ENCODE data around the gene SLIT3. TPM values are rescaled to one million over a fixed set of nuclear protein-coding genes. Genes with fewer than 3 reads are reported as not detected.

The SLIT3 gene
- total RNA-seq, 3 donors from 2014 or later (not counting 1 experiment from before 2014, with no cell fraction given), result 0.34 to 0.80 TPM; not detected in 1

DNA sequence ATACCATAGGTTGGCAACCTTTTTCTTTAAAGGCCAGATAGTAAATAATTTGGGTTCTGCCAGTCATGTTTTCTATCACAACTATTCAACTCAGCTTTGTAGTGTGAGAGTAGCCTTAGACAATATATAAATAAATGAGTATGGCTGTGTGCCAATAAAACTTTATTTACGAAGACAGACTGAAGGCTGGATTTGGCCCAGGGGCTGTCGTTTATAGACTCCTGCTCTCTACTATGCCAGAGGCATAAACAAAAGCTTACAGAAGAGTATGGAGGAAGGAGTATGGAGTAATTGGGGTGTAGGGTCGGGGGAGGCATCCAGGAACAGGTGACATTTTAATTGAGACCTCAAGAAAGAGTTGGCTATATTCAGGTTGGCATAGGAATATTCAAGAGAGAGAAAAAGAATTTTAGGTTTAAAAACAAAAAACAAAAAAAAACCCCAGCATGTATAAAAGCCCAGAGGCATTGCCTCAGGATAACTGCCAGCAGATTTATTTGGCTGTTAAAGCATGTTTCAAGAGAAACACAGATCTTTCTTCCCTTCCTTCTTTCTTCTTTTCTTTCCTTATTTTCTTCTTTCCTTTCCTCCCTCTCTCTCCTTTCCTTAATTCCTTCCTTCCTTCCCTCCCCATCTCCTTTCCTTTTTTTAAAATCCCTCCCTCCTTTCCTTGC is 39.9 kb downstream of the SLIT3 start:
- TF ChIP-seq, protein P1, sequence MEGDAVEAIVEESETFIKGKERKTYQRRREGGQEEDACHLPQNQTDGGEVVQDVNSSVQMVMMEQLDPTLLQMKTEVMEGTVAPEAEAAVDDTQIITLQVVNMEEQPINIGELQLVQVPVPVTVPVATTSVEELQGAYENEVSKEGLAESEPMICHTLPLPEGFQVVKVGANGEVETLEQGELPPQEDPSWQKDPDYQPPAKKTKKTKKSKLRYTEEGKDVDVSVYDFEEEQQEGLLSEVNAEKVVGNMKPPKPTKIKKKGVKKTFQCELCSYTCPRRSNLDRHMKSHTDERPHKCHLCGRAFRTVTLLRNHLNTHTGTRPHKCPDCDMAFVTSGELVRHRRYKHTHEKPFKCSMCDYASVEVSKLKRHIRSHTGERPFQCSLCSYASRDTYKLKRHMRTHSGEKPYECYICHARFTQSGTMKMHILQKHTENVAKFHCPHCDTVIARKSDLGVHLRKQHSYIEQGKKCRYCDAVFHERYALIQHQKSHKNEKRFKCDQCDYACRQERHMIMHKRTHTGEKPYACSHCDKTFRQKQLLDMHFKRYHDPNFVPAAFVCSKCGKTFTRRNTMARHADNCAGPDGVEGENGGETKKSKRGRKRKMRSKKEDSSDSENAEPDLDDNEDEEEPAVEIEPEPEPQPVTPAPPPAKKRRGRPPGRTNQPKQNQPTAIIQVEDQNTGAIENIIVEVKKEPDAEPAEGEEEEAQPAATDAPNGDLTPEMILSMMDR (IDR thresholded peaks at IDR 0.05), result no peak
- Histone ChIP-seq H3K9me3 (ENCODE audit: control insufficient read depth, insufficient read depth, low read length) (no peaks in the 10 kb centered on the region), H3K27ac (ENCODE audit: low read length) (no peak overlapping the region), H3K27me3 (ENCODE audit: control insufficient read depth, insufficient read depth, low read length) (no peaks in the 10 kb centered on the region), H3K36me3 (ENCODE audit: control insufficient read depth, insufficient read depth, low read length) (no peaks in the 10 kb centered on the region), H3K4me3 (ENCODE audit: low read length) (no peak overlapping the region), H3K4me1 (ENCODE audit: control insufficient read depth, insufficient read depth, low read length) (no peaks in the 10 kb centered on the region)
- ATAC-seq, result no peak
- Mint-ChIP-seq H3K4me1 (no peaks in the 10 kb centered on the region), H3K9me3 (peaks cover 0 to 2% of the 10 kb centered on the region in 2 donors), H3K36me3 (no peaks in the 10 kb centered on the region), H3K27ac (no peak overlapping the region), H3K27me3 (ENCODE audit: low read depth in 2 of 2) (peaks cover 0 to 9% of the 10 kb centered on the region in 2 donors), H3K4me3 (no peak overlapping the region)
- 94% methylated on average over 3 of the region's 3 CpGs for WGBS (ENCODE audit: insufficient coverage)
- DNase-seq, result no peak
- intact Hi-C loops (cut with micrococcal nuclease), result no loop called here

DNA sequence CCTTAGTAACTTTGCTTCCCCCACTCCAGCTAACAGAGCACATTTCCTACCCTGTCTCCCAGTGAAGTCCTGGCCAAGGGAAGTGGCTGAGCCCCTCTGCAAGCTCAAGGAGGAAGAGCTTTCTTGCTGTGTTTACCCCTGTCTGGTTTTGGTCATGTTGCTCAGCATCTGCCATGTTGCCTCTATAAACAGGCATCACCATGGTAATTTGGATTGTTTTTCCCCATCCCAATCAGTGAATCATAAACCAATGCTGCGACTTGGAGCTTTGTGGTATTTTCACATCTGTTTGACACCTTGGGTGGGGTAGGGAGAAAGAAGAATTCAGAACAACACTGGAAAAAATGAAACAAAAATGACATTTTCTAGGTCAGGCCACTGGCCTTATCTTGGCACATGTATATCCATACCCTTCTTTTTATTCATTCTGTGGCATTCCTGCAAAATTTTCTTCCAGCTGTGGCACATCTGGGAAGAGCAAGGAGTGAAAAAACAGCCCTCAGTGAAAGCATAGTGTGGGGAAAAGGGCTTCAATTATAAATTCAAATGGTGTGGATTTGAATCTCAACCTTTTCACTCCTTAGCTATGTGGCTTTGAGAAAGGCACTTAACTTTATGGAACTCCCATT is 42.5 kb downstream of the SLIT3 start:
- Mint-ChIP-seq H3K36me3 (no peaks in the 10 kb centered on the region), H3K27me3 (ENCODE audit: low read depth in 2 of 2) (peaks cover 0 to 6% of the 10 kb centered on the region in 2 donors), H3K4me1 (no peaks in the 10 kb centered on the region), H3K27ac (no peak overlapping the region), H3K4me3 (no peak overlapping the region), H3K9me3 (peaks cover 0 to 2% of the 10 kb centered on the region in 2 donors)
- no CpG with 5 or more reads among the region's 1 CpG for WGBS (ENCODE audit: insufficient coverage)
- no peaks in the 10 kb centered on the region for H3K4me1 ChIP-seq (ENCODE audit: control insufficient read depth, insufficient read depth, low read length)
- no peaks in the 10 kb centered on the region for H3K36me3 ChIP-seq (ENCODE audit: control insufficient read depth, insufficient read depth, low read length)
- TF ChIP-seq, protein P1 (IDR thresholded peaks at IDR 0.05), result no peak
- DNase-seq, result no peak
- ATAC-seq, result no peak
- H3K27ac ChIP-seq (ENCODE audit: low read length), result no peak overlapping the region
- no peaks in the 10 kb centered on the region for H3K27me3 ChIP-seq (ENCODE audit: control insufficient read depth, insufficient read depth, low read length)
- intact Hi-C loops (cut with micrococcal nuclease), result no loop called here
- no peak overlapping the region for H3K4me3 ChIP-seq (ENCODE audit: low read length)
- H3K9me3 ChIP-seq (ENCODE audit: control insufficient read depth, insufficient read depth, low read length), result no peaks in the 10 kb centered on the region

DNA sequence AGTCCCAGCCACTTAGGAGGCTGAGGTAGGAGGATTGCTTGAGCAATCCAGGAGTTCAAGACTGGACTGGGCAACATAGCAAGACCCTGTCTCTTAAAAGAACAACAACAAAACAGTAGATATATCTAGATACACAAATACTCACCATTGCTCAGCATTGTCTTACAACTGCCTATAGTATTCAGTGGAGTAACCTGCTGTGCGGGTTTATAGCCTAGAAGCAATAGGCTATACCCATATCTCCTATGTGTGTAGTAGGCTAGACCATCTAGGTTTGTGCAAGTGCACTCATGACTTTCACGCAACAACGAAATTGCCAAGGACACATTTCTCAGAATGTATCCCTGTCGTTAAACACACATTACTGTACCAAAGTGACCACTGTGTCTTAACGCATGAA is 44.7 kb downstream of the SLIT3 start:
- intact Hi-C loops (cut with micrococcal nuclease), result no loop called here
- H3K27ac Mint-ChIP-seq, result no peak overlapping the region
- 89% methylated on average over 3 of the region's 5 CpGs for WGBS (ENCODE audit: insufficient coverage)

More for the DNA sequence above, 44.7 kb downstream of the SLIT3 start:
- no peak overlapping the region for H3K27ac ChIP-seq (ENCODE audit: low read length)
- H3K9me3 ChIP-seq (ENCODE audit: control insufficient read depth, insufficient read depth, low read length), result no peaks in the 10 kb centered on the region
- Mint-ChIP-seq H3K4me3 (no peak overlapping the region), H3K4me1 (no peaks in the 10 kb centered on the region), H3K36me3 (no peaks in the 10 kb centered on the region), H3K27me3 (ENCODE audit: low read depth in 2 of 2) (no peaks in the 10 kb centered on the region), H3K9me3 (peaks cover 0 to 2% of the 10 kb centered on the region in 2 donors)
- TF ChIP-seq, protein P1 (IDR thresholded peaks at IDR 0.05), result no peak
- H3K36me3 ChIP-seq (ENCODE audit: control insufficient read depth, insufficient read depth, low read length), result no peaks in the 10 kb centered on the region
- no peak for ATAC-seq
- DNase-seq, result no peak
- H3K4me3 ChIP-seq (ENCODE audit: low read length), result no peak overlapping the region
- H3K4me1 ChIP-seq (ENCODE audit: control insufficient read depth, insufficient read depth, low read length), result no peaks in the 10 kb centered on the region
- no peaks in the 10 kb centered on the region for H3K27me3 ChIP-seq (ENCODE audit: control insufficient read depth, insufficient read depth, low read length)

Data from natural killer cell (primary cell).